Vagina (tissue), 2 donors: ENCODE data around the gene BBS5.

Source experiments
- POLR2A ChIP-seq, 2 donors: fragments of 450-650 bp; IDR thresholded peaks; one replicate each; pipeline ENCODE4 v1.6.1; 2017; ENCODE audit warnings: antibody characterized with exemption in 2 of 2, mild to moderate bottlenecking in 2 of 2, moderate library complexity in 2 of 2
- POLR2AphosphoS5 ChIP-seq, 2 donors: sonication (generic); formaldehyde crosslinking; IDR thresholded peaks; one replicate each; pipeline ENCODE4 v1.9.0; 2017; ENCODE audit warnings: antibody characterized with exemption in 2 of 2, mild to moderate bottlenecking in 2 of 2, low read depth in 1 of 2; ENCODE audit not compliant: insufficient read depth in 1 of 2
- TF ChIP-seq, protein P1 (sequence below), 3 experiments: fragments of 450-650 bp in 2 of 3; fragments of 200-600 bp in 1 of 3; sonication (generic) in 1 of 3; IDR thresholded peaks; one replicate each; pipeline ENCODE4 v1.5.1; 2017 to 2019; ENCODE audit warnings: antibody characterized with exemption in 3 of 3, mild to moderate bottlenecking in 2 of 3, moderate library complexity in 2 of 3

DNA sequence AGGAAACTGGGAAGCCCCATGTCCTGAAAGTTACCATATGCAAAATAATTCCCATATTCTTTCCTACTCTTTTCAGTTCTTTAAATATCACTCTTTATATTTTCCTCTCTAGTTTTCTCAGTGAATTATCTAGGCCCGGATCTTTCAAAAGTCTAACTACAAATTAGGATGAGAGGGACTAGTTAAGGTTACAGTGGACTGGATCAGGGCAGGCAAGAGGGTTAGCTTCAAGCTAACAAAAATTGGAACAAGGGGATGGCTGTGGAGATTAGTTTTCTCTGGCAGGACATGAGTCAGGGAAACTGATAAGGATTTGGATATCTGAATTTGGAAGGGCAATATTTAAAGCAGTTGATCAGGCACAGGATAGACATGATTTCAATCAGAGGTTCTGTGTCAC lies 30.4 kb upstream of the BBS5 start:
- TF ChIP-seq POLR2AphosphoS5 (IDR thresholded peaks at IDR 0.05; ENCODE audit: insufficient read depth in 1 of 2, low read depth in 1 of 2) (no peak), POLR2A (IDR thresholded peaks at IDR 0.05) (no peak)
- TF ChIP-seq, protein P1, sequence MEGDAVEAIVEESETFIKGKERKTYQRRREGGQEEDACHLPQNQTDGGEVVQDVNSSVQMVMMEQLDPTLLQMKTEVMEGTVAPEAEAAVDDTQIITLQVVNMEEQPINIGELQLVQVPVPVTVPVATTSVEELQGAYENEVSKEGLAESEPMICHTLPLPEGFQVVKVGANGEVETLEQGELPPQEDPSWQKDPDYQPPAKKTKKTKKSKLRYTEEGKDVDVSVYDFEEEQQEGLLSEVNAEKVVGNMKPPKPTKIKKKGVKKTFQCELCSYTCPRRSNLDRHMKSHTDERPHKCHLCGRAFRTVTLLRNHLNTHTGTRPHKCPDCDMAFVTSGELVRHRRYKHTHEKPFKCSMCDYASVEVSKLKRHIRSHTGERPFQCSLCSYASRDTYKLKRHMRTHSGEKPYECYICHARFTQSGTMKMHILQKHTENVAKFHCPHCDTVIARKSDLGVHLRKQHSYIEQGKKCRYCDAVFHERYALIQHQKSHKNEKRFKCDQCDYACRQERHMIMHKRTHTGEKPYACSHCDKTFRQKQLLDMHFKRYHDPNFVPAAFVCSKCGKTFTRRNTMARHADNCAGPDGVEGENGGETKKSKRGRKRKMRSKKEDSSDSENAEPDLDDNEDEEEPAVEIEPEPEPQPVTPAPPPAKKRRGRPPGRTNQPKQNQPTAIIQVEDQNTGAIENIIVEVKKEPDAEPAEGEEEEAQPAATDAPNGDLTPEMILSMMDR (IDR thresholded peaks at IDR 0.05) = no peak
